ENCODE data around the gene MSANTD7. TPM values are rescaled to one million over a fixed set of nuclear protein-coding genes. Genes with fewer than 3 reads are reported as not detected.

Gene MSANTD7
- total and polyA plus RNA-seq, 2 of the 13 experiments (the other 11 are each of a cell fraction or from before 2014, with no cell fraction given) = 3.7 to 16.7 TPM

GRCh38 chr10:14838582-14839304 is 637 bp downstream of the MSANTD7 start (continued):
- TF ChIP-seq ZNF609 (CRISPR knock-in tag; IDR thresholded peaks at IDR 0.05; ENCODE audit: borderline replicate concordance) (no peak), THYN1 (CRISPR knock-in tag; IDR thresholded peaks at IDR 0.05; ENCODE audit: borderline replicate concordance, low read depth) (no peak), HDAC2 (CRISPR knock-in tag; IDR thresholded peaks at IDR 0.05) (no peak), PITX1 (CRISPR knock-in tag; IDR thresholded peaks at IDR 0.05) (0 out of 2 replicates have a peak, but pooled peaks have one; percentile 3), ZC3H13 (CRISPR knock-in tag; IDR thresholded peaks at IDR 0.05) (0 out of 2 replicates have a peak, but pooled peaks have one; percentile 25), ZNF737 (CRISPR knock-in tag; IDR thresholded peaks at IDR 0.05; ENCODE audit: borderline replicate concordance) (0 out of 2 replicates have a peak, but pooled peaks have one; percentile 20), ZFP41 (CRISPR knock-in tag; IDR thresholded peaks at IDR 0.05; ENCODE audit: borderline replicate concordance) (peak; percentile 40; the same call in 1 of the 2 replicates), CTCF (CRISPR knock-in tag; IDR thresholded peaks at IDR 0.05) (no peak), SIN3A (IDR thresholded peaks at IDR 0.05; ENCODE audit: borderline replicate concordance, low read depth, low read length) (peak; percentile 65; the same call in 1 of the 2 replicates), ZNF430 (CRISPR knock-in tag; IDR thresholded peaks at IDR 0.05) (peak; percentile 41; the same call in 1 of the 2 replicates), SOX13 (IDR thresholded peaks at IDR 0.05) (no peak), SOX13 (CRISPR knock-in tag; conservative IDR thresholded peaks at IDR 0.05 in 1 of 2, IDR thresholded peaks at IDR 0.05 in 1 of 2) (no peak), KDM3A (CRISPR knock-in tag; IDR thresholded peaks at IDR 0.05; ENCODE audit: low read depth) (0 out of 2 replicates have a peak, but pooled peaks have one; percentile 8), PAWR (CRISPR knock-in tag; IDR thresholded peaks at IDR 0.05; ENCODE audit: borderline replicate concordance) (no peak), PBX2 (CRISPR knock-in tag; IDR thresholded peaks at IDR 0.05) (no peak), MNT (IDR thresholded peaks at IDR 0.05) (no peak), NR1H2 (CRISPR knock-in tag; IDR thresholded peaks at IDR 0.05; ENCODE audit: borderline replicate concordance, low read depth) (0 out of 2 replicates have a peak, but pooled peaks have one; percentile 26), ZNF724P (CRISPR knock-in tag; IDR thresholded peaks at IDR 0.05; ENCODE audit: borderline replicate concordance) (no peak)
